Osteoblast (primary cell): ENCODE data around the gene TMEM108. TPM values are rescaled to one million over a fixed set of nuclear protein-coding genes. Genes with fewer than 3 reads are reported as not detected.

Experiments used
- DNase-seq: peaks from one replicate; pipeline ENCODE4 v3.0.0; 2011; ENCODE audit warnings: low spot score, mixed read lengths; ENCODE audit not compliant: insufficient read length; ENCODE audit errors: missing footprints
- H2AFZ ChIP-seq: 2 replicates; pipeline ENCODE4 v1.6.0; 2011; ENCODE audit warnings: mild to moderate bottlenecking, low read length
- H3K27ac ChIP-seq: 2 replicates; pipeline ENCODE4 v1.5.1; 2011; ENCODE audit warnings: mild to moderate bottlenecking, low read depth, low read length, moderate library complexity
- H3K27me3 ChIP-seq: 2 replicates; pipeline ENCODE4 v1.6.0; 2012; ENCODE audit warnings: mild to moderate bottlenecking, control low read depth, inconsistent platforms, low read length, moderate library complexity; ENCODE audit not compliant: insufficient read depth
- H3K36me3 ChIP-seq: 2 replicates; pipeline ENCODE4 v1.5.1; 2011; ENCODE audit warnings: mild to moderate bottlenecking, low read length, control low read depth, moderate library complexity; ENCODE audit not compliant: insufficient read depth
- H3K4me1 ChIP-seq: 2 replicates; pipeline ENCODE4 v1.5.1; 2011; ENCODE audit warnings: mild to moderate bottlenecking, low read length, control low read depth, moderate library complexity; ENCODE audit not compliant: insufficient read depth
- H3K4me2 ChIP-seq: 2 replicates; pipeline ENCODE4 v1.6.0; 2011; ENCODE audit warnings: mild to moderate bottlenecking, low read length; ENCODE audit not compliant: insufficient read depth
- H3K4me3 ChIP-seq: fragments of 200-600 bp; sonication (generic); 3 replicates; pipeline ENCODE4 v1.5.1; 2012; ENCODE audit warnings: mild to moderate bottlenecking, low read length, inconsistent platforms; ENCODE audit not compliant: insufficient read depth
- H3K79me2 ChIP-seq: 2 replicates; pipeline ENCODE4 v1.6.0; 2012; ENCODE audit warnings: mild to moderate bottlenecking, low read length, control low read depth, inconsistent platforms; ENCODE audit not compliant: insufficient read depth
- H3K9me3 ChIP-seq: 2 replicates; pipeline ENCODE4 v1.5.1; 2011; ENCODE audit warnings: low read depth, low read length, control low read depth
- H4K20me1 ChIP-seq: 2 replicates; pipeline ENCODE4 v1.6.0; 2012; ENCODE audit warnings: mild to moderate bottlenecking, low read length, control low read depth; ENCODE audit not compliant: insufficient read depth
- total RNA-seq: library from RNA; depleted of rRNA; stranded (reverse); fragments of >200 nt; gene quantifications from 2 replicates; pipeline ENCODE4 v1.2.3, GENCODE V29; 2012
- TF ChIP-seq, protein P1 (sequence below): IDR thresholded peaks from 2 replicates; pipeline ENCODE4 v1.5.1; 2011; ENCODE audit warnings: mild to moderate bottlenecking, low read depth, low read length, moderate library complexity; ENCODE audit errors: extremely low read depth

TMEM108 gene
- total RNA-seq, 1 donor = 0.36 TPM

DNA sequence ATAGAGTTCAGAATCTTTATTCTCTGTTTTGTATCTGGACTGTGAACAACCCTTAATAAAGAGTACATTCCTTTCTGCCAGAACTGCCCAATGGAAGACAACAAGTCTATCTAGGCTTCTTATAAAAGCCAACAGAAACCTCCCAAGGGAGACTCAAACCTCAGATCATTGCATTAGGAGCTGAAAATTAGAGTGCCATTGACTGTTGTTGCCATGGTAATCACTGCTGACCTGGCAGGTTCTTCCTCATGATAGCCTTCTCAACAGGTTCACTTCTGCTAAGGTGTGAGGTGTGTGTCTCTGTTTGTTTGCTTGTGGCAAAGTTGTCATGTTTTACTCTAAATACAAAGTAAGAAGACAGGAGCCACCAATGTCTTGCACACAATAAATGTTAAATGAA is 79.2 kb downstream of the TMEM108 start:
- H3K27me3 ChIP-seq = peaks cover 10% of the 10 kb centered on the region
- no peak overlapping the region for H3K4me3 ChIP-seq
- H3K4me2 ChIP-seq = no peak overlapping the region
- H3K36me3 ChIP-seq = no peaks in the 10 kb centered on the region
- no peaks in the 10 kb centered on the region for H4K20me1 ChIP-seq
- no peak for DNase-seq
- H3K4me1 ChIP-seq = peaks cover 20% of the 10 kb centered on the region
- no peaks in the 10 kb centered on the region for H3K79me2 ChIP-seq
- H2AFZ ChIP-seq = no peak overlapping the region
- no peaks in the 10 kb centered on the region for H3K9me3 ChIP-seq
- H3K27ac ChIP-seq = no peak overlapping the region
- TF ChIP-seq, protein P1, sequence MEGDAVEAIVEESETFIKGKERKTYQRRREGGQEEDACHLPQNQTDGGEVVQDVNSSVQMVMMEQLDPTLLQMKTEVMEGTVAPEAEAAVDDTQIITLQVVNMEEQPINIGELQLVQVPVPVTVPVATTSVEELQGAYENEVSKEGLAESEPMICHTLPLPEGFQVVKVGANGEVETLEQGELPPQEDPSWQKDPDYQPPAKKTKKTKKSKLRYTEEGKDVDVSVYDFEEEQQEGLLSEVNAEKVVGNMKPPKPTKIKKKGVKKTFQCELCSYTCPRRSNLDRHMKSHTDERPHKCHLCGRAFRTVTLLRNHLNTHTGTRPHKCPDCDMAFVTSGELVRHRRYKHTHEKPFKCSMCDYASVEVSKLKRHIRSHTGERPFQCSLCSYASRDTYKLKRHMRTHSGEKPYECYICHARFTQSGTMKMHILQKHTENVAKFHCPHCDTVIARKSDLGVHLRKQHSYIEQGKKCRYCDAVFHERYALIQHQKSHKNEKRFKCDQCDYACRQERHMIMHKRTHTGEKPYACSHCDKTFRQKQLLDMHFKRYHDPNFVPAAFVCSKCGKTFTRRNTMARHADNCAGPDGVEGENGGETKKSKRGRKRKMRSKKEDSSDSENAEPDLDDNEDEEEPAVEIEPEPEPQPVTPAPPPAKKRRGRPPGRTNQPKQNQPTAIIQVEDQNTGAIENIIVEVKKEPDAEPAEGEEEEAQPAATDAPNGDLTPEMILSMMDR = no peak

DNA sequence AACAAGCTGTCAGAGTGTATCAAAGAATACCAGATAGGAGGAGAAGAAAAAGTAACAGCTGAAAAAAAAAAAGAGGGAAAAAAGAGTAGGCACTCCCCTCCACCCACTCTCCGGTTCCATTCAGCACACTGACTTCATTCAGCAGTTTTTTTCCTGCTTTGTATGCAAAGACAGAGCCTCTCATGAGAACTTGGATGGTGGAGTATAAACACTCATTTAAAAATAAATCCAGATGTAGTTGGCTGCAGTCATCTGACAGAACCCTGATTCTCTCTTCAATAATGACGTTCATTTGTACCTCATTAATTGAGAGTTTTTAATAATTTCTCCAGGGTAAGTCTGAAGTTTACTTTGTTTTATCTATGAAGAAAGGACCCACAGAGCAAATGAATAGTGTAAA is 81.0 kb downstream of the TMEM108 start:
- no peak overlapping the region for H3K27ac ChIP-seq
- H4K20me1 ChIP-seq = no peaks in the 10 kb centered on the region
- DNase-seq = no peak
- H3K27me3 ChIP-seq = peaks cover 10% of the 10 kb centered on the region
- peaks cover 2% of the 10 kb centered on the region for H3K4me1 ChIP-seq
- H3K4me2 ChIP-seq = no peak overlapping the region
- H3K9me3 ChIP-seq = no peaks in the 10 kb centered on the region
- no peaks in the 10 kb centered on the region for H3K36me3 ChIP-seq
- no peaks in the 10 kb centered on the region for H3K79me2 ChIP-seq
- H2AFZ ChIP-seq = no peak overlapping the region
- no peak overlapping the region for H3K4me3 ChIP-seq
- TF ChIP-seq, protein P1 = no peak

- Histone ChIP-seq H3K4me2 (no peak overlapping the region), H3K27me3 (peaks cover 10% of the 10 kb centered on the region), H4K20me1 (no peaks in the 10 kb centered on the region), H2AFZ (no peak overlapping the region), H3K27ac (no peak overlapping the region), H3K36me3 (no peaks in the 10 kb centered on the region), H3K9me3 (no peaks in the 10 kb centered on the region), H3K4me3 (no peak overlapping the region), H3K79me2 (no peaks in the 10 kb centered on the region), H3K4me1 (no peaks in the 10 kb centered on the region)
- no peak for DNase-seq
- TF ChIP-seq, protein P1 = no peak
These were observed 83.3 kb downstream of the TMEM108 start for GRCh38 chr3:133121450-133121849.

- no peaks in the 10 kb centered on the region for H3K9me3 ChIP-seq
- no peak overlapping the region for H3K4me2 ChIP-seq
- DNase-seq = no peak
- H3K36me3 ChIP-seq = no peaks in the 10 kb centered on the region
- H3K27ac ChIP-seq = no peak overlapping the region
- TF ChIP-seq, protein P1 = no peak
- no peak overlapping the region for H2AFZ ChIP-seq
- no peaks in the 10 kb centered on the region for H3K4me1 ChIP-seq
- no peaks in the 10 kb centered on the region for H3K79me2 ChIP-seq
- no peaks in the 10 kb centered on the region for H4K20me1 ChIP-seq
- H3K27me3 ChIP-seq = peaks cover 10% of the 10 kb centered on the region
- H3K4me3 ChIP-seq = no peak overlapping the region
These were observed 85.4 kb downstream of the TMEM108 start for GRCh38 chr3:133123636-133124035.
